NCI-H510A treated with DMSO at 0.1 percent for 48 hours (cell line): ENCODE measurements around the gene SLC16A13.

Source experiments
- DNase-seq: peaks from one replicate; lab custom pipeline; 2025; lab: John Stamatoyannopoulos, UW

SLC16A13 gene

DNA sequence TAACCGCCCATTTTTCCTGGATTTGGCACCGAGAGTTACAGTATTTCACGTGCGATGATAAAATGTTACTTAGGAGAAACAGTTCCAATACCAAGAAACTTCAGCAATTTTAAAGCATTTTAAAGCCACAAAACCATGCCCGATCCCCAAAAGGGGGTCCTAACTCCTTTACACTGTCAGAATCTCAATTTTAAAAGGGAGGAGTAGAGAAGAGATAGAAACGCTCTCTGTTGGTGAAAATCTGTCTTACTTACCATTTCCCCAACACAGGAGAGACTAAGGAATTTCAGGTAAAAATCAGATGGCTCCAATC lies 23.9 kb upstream of the SLC16A13 start:
- no peak for DNase-seq

DNA sequence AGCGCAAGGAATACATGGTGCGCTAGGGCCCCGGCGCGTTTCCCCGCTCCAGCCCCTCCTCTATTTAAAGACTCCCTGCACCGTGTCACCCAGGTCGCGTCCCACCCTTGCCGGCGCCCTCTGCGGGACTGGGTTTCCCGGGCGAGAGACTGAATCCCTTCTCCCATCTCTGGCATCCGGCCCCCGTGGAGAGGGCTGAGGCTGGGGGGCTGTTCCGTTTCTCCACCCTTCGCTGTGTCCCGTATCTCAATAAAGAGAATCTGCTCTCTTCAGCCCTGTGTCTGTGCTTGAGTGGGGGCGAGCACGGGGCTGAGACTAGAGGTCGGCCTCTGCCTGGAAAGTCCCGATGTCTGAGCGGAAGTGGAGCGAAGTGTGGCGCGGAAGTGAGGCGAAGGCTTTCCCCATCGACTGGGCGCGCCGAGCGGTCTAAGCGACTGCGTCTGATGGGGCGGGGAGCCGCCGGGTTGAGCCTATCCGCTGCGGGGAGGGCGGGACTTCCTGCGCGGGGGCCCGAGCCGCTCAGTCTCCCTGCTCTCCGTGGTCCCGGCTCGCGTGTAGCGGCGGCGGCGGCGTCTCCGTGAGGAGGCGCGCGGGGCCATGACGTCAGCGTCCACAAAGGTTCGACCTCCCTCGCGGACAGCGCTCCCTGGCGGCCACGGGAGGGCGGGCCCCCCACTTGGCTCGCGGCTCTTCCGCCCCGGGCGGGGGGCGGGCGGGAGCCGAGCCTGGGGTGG lies 21.4 kb upstream of the SLC16A13 start:
- peak; percentile 87 for DNase-seq

DNA sequence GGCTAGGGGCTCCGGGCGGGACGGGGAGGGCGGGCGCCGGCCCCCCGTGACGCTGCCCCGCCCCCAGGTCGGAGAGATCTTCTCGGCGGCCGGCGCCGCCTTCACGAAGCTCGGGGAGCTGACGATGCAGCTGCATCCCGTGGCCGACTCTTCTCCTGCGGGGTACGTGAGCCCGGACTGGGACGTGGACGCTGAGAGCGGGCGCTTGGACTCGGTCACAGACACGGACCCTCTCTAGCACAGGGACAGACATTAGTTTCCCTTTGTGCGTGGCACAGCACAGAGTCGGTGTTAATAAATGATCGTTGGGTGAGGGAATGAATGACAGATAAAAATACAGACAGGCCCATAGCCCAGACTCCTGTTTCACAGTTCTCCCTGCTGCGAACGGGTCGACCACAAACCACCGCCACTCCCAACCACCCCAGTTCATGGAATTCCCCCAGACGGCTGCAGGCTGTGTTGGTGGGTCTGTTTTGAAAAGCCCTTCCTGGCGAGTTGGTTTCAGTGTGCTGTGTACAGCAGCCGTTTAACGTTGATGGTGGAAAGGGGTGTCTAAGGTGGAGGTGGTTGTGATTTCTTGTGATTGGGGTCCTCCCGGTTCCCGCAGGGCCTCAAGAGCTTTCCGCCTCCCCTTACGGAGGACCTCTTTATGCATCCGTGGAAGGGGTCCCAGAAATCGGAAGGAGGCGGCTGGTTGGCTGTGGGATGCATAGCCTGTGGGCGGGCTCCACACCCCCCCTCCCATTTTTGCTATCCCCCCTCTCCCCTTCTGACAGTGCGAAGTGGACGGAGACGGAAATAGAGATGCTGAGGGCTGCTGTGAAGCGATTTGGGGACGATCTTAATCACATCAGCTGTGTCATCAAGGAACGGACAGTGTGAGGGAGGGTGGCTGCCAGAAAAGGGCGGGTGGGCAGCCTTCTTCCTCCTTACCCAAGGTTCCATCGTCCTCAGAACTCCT lies 20.5 kb upstream of the SLC16A13 start:
- no peak for DNase-seq

DNA sequence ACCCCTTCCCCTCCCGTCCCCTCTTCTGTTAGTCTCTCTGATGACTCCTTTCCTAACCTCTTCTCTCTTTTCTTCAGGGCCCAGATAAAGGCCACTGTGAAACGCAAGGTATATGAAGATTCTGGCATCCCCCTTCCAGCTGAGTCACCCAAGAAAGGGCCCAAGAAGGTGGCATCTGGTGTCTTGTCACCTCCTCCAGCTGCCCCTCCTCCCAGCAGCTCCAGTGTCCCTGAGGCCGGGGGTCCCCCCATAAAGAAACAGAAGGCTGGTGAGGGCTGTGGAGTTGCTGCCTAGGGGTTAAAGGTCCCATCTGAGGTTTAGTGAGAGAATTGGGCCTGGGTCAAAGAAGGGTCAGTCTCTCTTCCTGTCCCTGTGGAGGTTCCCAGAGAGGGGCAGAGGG lies 19.4 kb upstream of the SLC16A13 start:
- DNase-seq, result no peak

DNA sequence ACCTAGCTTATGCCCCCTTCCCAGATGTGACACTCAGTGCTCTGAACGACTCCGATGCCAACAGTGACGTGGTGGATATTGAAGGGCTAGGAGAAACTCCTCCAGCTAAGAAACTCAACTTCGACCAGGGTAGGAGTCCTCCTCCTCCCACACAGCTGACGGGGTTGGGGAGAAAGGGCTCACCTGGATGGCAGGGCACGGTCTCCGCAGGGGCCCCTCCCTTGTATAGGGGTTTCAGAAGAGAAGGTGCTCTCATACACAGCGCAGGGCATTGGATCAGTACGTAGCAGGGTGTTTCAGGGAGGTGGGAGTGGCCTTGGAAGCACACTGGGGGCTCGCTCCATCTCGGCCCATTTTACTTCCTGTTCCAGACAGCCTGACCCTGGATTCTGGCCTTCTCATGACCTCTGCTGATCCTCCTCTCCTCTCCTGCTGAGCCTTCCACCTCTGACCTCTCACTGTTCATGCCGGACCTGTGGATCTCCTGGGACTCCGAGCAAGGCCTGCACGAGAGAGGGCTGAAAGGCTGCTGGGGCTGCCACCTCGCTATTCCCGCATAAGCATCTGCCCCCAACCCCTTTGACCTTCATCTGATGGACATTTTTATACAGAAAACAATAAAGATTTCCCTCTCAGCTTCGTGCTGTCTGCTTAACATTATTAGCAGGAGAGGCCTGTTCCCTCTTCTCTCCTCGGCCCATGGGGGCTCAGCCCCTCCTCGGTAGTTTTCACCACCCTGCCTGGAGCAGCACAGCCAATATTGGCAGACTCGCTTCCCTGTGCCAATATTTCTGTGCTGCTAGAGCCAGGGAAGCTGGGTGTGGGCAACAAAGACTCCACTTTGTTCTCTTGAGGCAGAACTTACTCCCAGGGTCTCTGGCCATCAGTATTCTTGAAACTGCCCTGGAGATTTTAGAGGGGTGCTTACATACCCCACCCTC lies 18.7 kb upstream of the SLC16A13 start:
- no peak for DNase-seq

DNA sequence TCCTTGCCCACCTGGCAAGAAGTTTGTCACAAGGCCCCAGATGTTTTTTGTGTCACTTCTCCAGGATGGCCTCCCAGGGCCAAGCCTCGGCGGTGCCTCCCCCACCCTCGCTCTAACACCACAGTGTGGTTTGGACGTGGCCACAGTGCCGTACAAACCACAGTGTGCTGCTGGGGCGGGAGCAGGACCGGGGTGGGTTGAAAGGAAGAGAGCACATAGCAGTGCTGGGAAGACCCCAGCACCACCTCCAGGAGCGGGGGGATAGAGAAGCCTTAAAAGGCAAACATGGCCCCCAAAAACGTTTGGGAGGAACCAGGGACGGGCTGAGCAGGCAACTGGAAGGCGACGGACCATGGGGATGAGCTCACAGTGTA lies 18.0 kb upstream of the SLC16A13 start:
- DNase-seq, result no peak

DNA sequence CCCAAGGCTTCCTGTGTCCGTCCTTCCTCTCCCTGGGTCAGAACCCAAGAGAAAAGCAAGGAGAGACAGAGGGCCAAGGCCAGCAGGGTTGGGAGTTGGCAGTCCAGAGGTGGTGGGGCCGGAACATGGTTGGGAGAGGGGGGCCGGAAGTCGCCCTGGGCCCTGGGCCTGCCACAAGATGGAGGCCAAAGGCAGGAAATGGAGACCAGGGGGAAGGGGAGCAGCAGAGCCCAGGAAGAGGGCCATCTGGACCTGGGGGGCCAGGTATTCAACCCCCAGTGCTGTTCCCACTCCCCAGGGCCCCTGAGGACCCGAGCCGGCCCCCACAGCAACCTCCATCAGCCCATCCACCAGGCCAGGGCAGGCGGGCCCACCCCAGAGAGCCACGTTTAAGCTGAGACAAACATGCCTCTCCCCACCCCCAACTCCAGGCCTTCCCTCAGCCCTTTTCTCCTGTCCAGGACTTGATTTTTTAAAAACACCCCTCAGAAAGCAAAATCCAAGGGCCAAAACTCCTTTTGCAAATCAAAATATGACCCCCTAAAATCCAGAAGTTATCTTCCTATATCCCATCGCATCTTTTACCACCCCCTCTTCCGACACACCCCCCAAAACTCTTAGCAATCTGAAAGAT lies 17.4 kb upstream of the SLC16A13 start:
- no peak for DNase-seq

DNA sequence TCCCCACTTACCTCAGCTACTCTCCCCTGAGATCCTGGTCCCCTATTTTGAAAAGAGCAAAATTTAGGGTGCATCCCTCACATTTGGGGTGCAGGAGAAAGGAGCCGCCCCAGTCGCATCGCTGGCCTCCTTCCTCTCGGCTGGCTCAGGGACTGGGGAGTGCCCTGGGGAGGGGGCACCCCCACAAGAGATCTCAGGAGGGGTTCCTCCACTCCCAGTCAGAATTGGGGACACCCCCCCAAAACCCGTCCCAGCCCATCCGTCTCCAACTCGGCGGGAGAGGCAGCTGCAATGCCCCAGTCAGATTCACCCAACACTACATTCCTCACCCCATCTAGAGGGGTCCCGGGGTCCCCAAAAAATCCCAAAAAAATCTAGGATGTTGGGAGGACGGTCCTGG lies 16.4 kb upstream of the SLC16A13 start:
- no peak for DNase-seq

DNA sequence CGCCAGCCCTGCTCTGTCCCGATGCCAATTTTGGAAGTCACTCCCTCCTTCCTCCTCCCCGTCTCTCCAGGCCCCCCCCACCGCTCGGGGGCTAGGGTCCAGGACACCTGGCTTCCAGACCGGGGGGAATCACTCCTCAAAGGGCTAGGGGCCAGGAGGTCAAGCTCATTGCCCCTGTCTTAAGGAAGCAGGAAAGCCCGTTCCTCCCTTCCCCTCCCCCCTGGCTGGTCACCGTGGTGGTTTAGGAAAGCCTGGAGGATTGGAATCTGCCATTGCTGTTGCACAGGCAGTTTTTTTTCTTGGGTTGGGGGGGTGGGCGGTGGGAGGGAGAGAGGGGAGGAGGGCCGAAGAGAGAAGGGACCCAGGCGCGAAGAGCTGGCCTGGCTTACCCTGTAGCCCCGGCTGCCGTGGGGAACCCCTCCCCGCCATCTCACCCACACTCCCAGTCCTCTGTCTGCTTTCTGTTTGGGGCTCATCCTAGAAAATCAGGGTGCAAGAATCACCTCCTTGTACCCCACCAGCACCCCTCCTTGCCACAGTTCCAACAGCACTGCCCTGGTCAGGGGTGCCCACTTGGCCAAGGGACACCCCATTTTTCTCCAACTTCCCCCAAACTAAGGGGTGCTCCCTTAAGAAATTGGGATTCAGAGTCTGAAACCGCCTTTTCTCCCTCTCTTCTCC lies 15.8 kb upstream of the SLC16A13 start:
- no peak for DNase-seq

DNA sequence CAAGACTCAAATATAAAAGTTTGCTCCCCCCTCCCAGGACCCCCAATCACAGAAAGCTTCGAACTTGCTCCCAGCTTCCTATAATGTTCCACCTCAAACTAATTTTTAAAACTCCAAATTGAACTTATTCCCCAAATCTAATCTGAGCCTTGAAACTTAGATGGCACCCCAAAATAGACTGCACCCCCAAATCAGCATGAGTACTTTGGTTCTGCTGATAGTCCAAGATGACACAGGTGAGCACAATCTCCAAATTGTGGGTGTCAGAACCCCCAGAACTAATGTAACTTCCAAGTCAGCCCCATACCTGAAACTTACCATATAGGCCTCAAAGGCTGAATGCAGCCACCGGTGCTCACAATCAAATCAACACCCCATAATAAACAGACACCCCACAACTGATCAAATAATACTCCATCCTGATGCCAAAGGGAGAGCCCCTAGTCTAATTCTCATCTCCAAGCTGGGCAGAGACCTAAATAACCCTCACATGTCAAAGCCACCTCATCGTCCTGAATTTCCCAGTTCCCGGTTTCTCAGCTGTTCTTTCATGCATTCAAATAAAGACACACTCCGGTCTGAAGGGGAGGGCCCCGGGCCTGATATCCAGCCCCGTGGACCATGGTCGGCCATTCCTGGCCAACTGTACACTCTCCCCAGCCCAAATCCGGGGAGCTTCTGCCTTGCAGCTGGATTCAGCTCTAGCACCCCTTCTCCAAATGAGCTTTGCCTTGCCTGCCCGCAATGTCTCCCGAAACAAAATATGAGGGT lies 14.7 kb upstream of the SLC16A13 start:
- DNase-seq, result no peak

DNA sequence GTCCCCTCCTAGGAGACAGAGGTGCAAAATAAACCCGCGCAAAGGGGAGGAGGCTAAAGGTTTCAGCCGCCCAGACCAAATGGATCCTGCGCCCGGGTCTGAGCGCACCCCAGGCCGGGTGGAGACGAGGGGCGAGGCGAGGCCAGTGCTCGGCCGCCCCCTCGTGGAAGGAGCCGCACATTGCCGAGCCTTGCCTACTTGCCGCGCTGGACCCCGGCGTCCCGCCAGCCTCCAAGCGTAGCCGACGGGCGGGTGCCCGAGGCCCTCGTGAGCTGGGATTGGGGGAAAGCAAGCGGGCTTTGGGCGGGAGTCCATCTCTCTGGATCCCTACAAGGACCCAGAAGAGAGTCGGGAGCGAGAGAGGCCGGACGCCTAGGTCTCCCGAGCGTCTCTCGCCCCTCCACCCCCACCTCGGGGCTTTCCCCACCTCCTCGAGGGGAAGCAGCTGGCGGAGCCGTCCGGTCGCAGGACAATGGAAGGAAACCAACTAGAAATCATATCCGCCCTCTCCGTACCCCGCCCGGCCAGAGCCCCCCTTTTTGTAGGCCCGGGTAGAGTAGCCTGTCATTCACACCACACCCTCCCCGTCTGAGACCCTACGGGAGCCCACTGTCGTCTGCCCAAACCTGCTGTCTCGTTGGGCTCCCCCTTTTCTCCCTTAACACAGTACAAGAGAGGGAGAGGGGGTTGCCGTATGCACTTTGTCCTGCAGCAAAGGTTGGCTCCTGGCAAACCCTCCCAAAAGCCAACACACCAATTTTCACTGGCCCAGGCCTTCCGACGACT lies 13.6 kb upstream of the SLC16A13 start:
- DNase-seq, result peak; percentile 48

DNA sequence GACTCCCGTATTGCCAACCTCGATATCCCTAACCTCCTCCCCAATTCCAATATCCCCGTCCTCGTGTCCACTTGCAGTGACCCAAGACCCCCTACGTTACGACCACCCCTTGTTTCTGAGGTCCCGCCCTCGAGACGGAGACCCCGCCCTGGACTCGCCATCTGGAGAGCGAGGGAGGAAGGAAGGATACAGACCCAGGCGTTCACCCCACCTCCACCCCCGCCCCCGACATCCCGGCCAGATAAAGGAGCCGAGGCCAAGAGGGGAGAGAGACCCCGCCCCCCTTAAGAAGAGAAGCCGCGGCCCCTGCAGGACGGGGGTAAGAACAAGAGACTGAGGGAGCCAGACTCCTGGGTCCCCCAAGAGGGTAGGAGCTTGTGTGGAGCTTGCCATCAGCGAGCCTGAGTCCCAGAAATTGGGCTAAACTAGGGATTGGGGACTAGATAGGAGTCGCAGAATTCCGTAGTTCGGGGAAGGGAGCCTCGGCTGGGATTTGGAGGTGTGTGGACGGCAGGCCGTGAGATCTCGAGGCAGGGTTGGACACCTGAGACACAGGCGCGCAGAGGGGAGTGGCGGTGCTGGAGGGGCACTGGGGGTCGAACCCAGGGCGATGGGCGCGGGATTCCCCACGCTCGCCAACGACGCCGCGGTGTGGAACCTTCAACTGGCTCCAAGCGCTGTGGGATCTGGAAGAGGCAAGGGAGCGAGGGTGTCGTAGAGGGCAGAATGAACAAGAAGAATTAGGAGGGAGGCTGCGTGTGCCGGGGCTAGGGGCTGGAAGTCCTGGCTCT lies 12.8 kb upstream of the SLC16A13 start, which contains the start of gene BCL6B:
TSS of gene BCL6B (plus strand) at position 270 of the 791 bp plus-strand sequence. CDS start 622 bp downstream, outside the sequence.
- no peak for DNase-seq

DNA sequence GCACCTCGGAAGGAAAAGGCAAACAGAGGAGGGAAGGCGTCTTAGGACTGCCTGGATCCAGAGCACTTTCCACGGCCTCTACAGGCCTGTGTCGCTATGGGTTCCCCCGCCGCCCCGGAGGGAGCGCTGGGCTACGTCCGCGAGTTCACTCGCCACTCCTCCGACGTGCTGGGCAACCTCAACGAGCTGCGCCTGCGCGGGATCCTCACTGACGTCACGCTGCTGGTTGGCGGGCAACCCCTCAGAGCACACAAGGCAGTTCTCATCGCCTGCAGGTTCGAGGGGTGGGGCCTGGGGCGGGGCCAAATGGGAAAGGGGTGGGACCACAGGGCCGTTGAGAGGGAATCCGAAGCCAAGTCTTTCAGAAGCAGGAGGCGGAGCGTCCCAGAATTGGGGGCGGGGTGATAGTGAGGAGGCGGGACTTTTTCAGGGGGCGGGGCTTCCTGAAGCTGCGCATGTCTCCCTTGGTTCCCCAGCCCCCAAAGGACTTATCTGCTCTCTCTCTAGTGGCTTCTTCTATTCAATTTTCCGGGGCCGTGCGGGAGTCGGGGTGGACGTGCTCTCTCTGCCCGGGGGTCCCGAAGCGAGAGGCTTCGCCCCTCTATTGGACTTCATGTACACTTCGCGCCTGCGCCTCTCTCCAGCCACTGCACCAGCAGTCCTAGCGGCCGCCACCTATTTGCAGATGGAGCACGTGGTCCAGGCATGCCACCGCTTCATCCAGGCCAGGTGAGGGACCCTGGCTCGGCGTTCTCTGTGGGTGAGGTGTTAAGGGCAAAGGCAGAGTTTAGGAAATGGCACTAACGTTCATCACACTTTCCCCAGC lies 12.0 kb upstream of the SLC16A13 start:
- peak; percentile 12 for DNase-seq

DNA sequence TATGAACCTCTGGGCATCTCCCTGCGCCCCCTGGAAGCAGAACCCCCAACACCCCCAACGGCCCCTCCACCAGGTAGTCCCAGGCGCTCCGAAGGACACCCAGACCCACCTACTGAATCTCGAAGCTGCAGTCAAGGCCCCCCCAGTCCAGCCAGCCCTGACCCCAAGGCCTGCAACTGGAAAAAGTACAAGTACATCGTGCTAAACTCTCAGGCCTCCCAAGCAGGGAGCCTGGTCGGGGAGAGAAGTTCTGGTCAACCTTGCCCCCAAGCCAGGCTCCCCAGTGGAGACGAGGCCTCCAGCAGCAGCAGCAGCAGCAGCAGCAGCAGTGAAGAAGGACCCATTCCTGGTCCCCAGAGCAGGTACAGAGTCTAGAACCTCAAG lies 11.4 kb upstream of the SLC16A13 start:
- DNase-seq, result no peak

DNA sequence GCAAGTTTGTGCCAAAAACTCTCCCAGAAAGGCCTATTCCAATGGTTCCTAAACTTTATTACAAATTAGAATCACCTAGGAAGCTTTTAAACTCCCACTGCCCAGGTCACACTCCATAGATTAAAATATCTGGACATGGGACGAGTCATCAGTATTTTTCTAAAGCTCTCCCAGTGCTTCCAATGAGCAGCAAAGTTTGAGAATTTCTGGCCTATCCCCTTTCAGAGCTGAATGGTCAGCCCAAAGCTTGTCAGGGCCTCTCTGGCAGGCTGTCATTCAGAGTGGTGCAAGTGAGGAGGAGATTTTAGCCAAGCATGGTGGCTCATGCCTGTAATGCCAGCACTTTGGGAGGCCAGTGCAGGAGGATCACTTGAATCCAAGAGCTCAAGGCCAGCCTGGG lies 10.6 kb upstream of the SLC16A13 start:
- DNase-seq, result no peak

DNA sequence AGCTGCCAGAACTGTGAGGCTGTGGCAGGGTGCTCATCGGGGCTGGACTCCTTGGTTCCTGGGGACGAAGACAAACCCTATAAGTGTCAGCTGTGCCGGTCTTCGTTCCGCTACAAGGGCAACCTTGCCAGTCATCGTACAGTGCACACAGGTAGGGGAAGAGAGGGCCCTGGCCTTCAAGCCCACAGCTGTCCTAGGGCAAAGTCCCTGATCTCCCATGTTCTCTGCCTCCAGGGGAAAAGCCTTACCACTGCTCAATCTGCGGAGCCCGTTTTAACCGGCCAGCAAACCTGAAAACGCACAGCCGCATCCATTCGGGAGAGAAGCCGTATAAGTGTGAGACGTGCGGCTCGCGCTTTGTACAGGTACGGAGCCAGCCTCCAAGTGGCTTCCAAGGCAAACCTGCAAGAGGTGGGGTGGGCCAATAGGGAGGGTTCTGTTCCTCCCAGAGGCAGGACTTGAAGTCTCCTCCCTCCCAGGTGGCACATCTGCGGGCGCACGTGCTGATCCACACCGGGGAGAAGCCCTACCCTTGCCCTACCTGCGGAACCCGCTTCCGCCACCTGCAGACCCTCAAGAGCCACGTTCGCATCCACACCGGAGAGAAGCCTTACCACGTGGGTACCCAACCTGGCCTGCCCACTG lies 9.2 kb upstream of the SLC16A13 start:
- DNase-seq, result no peak

DNA sequence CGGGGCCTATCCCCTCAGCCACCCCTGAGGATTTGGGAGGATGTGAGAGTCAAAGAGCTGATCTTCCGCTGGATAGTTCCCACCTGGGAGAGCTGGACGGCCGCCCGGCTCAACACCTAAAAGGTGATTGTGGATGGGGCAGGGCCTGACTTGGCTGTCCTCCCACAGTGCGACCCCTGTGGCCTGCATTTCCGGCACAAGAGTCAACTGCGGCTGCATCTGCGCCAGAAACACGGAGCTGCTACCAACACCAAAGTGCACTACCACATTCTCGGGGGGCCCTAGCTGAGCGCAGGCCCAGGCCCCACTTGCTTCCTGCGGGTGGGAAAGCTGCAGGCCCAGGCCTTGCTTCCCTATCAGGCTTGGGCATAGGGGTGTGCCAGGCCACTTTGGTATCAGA lies 8.5 kb upstream of the SLC16A13 start:
- DNase-seq, result no peak
